ENCODE data around the gene ZNF774. TPM values are rescaled to one million over a fixed set of nuclear protein-coding genes. Genes with fewer than 3 reads are reported as not detected.

Gene ZNF774
- total RNA-seq, 1 experiment from 2014 or later: 4.0 TPM

- TF ChIP-seq JUND (IDR thresholded peaks at IDR 0.05) (no peak), CEBPB (IDR thresholded peaks at IDR 0.05; ENCODE audit: low read depth) (no peak), CBX3 (IDR thresholded peaks at IDR 0.05; ENCODE audit: low read depth) (no peak), EGR1 (IDR thresholded peaks at IDR 0.05; ENCODE audit: low read depth) (no peak), ELF1 (IDR thresholded peaks at IDR 0.05; ENCODE audit: borderline replicate concordance, low read depth) (no peak), YY1 (IDR thresholded peaks at IDR 0.05; ENCODE audit: extremely low read depth, insufficient replicate concordance, low read depth, low read length) (no peak), SP1 (IDR thresholded peaks at IDR 0.05; ENCODE audit: low read depth) (no peak), EZH2phosphoT487 (IDR thresholded peaks at IDR 0.05; ENCODE audit: borderline replicate concordance) (no peak), SRF (IDR thresholded peaks at IDR 0.05; ENCODE audit: low read depth) (no peak), ZBTB33 (IDR thresholded peaks at IDR 0.05; ENCODE audit: extremely low read depth, insufficient replicate concordance, low read length) (no peak), MAX (IDR thresholded peaks at IDR 0.05) (no peak), ZNF274 (IDR thresholded peaks at IDR 0.05; ENCODE audit: low read depth, low read length) (no peak), TCF7L2 (IDR thresholded peaks at IDR 0.05; ENCODE audit: borderline replicate concordance, extremely low read depth, insufficient read depth, insufficient read length) (no peak), SIN3A (IDR thresholded peaks at IDR 0.05; ENCODE audit: low read depth) (no peak)
- TF ChIP-seq, protein P1, sequence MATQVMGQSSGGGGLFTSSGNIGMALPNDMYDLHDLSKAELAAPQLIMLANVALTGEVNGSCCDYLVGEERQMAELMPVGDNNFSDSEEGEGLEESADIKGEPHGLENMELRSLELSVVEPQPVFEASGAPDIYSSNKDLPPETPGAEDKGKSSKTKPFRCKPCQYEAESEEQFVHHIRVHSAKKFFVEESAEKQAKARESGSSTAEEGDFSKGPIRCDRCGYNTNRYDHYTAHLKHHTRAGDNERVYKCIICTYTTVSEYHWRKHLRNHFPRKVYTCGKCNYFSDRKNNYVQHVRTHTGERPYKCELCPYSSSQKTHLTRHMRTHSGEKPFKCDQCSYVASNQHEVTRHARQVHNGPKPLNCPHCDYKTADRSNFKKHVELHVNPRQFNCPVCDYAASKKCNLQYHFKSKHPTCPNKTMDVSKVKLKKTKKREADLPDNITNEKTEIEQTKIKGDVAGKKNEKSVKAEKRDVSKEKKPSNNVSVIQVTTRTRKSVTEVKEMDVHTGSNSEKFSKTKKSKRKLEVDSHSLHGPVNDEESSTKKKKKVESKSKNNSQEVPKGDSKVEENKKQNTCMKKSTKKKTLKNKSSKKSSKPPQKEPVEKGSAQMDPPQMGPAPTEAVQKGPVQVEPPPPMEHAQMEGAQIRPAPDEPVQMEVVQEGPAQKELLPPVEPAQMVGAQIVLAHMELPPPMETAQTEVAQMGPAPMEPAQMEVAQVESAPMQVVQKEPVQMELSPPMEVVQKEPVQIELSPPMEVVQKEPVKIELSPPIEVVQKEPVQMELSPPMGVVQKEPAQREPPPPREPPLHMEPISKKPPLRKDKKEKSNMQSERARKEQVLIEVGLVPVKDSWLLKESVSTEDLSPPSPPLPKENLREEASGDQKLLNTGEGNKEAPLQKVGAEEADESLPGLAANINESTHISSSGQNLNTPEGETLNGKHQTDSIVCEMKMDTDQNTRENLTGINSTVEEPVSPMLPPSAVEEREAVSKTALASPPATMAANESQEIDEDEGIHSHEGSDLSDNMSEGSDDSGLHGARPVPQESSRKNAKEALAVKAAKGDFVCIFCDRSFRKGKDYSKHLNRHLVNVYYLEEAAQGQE (IDR thresholded peaks at IDR 0.05; ENCODE audit: low read depth): no peak
- TF ChIP-seq, protein P2, sequence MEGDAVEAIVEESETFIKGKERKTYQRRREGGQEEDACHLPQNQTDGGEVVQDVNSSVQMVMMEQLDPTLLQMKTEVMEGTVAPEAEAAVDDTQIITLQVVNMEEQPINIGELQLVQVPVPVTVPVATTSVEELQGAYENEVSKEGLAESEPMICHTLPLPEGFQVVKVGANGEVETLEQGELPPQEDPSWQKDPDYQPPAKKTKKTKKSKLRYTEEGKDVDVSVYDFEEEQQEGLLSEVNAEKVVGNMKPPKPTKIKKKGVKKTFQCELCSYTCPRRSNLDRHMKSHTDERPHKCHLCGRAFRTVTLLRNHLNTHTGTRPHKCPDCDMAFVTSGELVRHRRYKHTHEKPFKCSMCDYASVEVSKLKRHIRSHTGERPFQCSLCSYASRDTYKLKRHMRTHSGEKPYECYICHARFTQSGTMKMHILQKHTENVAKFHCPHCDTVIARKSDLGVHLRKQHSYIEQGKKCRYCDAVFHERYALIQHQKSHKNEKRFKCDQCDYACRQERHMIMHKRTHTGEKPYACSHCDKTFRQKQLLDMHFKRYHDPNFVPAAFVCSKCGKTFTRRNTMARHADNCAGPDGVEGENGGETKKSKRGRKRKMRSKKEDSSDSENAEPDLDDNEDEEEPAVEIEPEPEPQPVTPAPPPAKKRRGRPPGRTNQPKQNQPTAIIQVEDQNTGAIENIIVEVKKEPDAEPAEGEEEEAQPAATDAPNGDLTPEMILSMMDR (IDR thresholded peaks at IDR 0.05 in 2 of 3, conservative IDR thresholded peaks at IDR 0.05 in 1 of 3; ENCODE audit: borderline replicate concordance in 1 of 3, insufficient read depth in 1 of 3, low read depth in 2 of 3, low read length in 2 of 3): no peak
- H3K9ac ChIP-seq (ENCODE audit: low read length): no peak overlapping the region
- intact Hi-C loops (cut with micrococcal nuclease): no loop called here
- H3K79me2 ChIP-seq (ENCODE audit: insufficient read depth, low read length): peaks cover 87% of the 10 kb centered on the region
- peaks cover 15 to 24% of the 10 kb centered on the region in 2 experiments; a peak in 3 of 4 replicates for H3K4me1 ChIP-seq (ENCODE audit: control insufficient read depth in 1 of 2, insufficient read depth in 2 of 2, low read length in 2 of 2)
- H3K9me2 ChIP-seq (ENCODE audit: insufficient read depth): no peaks in the 10 kb centered on the region
- POLR2A ChIA-PET: interaction anchor here (0.6 kb wide), 1 partner anchor 17 kb away, joined by 3 read pairs; no protein-coding TSS in a partner anchor
- BruUV-seq (replicated peaks): no TSS peak
- no peak overlapping the region for H3K27ac ChIP-seq (ENCODE audit: low read depth, low read length)
- RAD21 ChIA-PET (ENCODE audit: low non-redundant PET in 1 of 2, low total read pairs in 2 of 2, uncharacterized antibody in 2 of 2, unreplicated experiment in 2 of 2): interaction anchor here in 1 of 2 experiments (0.7 kb wide), 1 partner anchor 33 kb away, joined by 6 read pairs; no protein-coding TSS in a partner anchor
- no peak overlapping the region for H3K4me3 ChIP-seq (replicated peaks in 1 of 2; ENCODE audit: low read depth in 1 of 2, low read length in 2 of 2)
- DNase-seq (ENCODE audit: low read depth, low spot score) (no peak), ATAC-seq (no peak)
- peaks cover 2 to 18% of the 10 kb centered on the region in 2 experiments; a peak in 3 of 4 replicates for H3K36me3 ChIP-seq (ENCODE audit: control insufficient read depth in 1 of 2, insufficient read depth in 2 of 2, low read length in 2 of 2)
- no peaks in the 10 kb centered on the region for H3K9me3 ChIP-seq (ENCODE audit: control insufficient read depth in 1 of 2, insufficient read depth in 1 of 2, low read depth in 1 of 2, low read length in 2 of 2)
- no peak overlapping the region for H2AFZ ChIP-seq (ENCODE audit: low read depth, low read length, poor library complexity, severe bottlenecking)
- H3K27me3 ChIP-seq (ENCODE audit: insufficient read depth, low read length): no peaks in the 10 kb centered on the region
- CTCF ChIA-PET: no interaction called here
- no peaks in the 10 kb centered on the region for H4K20me1 ChIP-seq (ENCODE audit: insufficient read depth)
- no peak overlapping the region for H3K4me2 ChIP-seq (ENCODE audit: low read length)
Measured at GRCh38 chr15:90394074-90394473, 42.0 kb downstream of the ZNF774 start.
